GM23338 (cell line): Measurements from ENCODE around the gene TRPM2. TPM values are rescaled to one million over a fixed set of nuclear protein-coding genes. Genes with fewer than 3 reads are reported as not detected.

Experiments
- ATAC-seq: fragments of 200-7000 bp; cut with Tn5 transposase; 3 replicates; pipeline ENCODE4 v1.9.1; 2020
- DNase-seq: peaks from one replicate; pipeline ENCODE4 v3.0.0-alpha.2; 2015; ENCODE audit warnings: low spot score
- H2AFZ ChIP-seq: fragments of 200-600 bp; sonication (generic); 2 replicates; pipeline ENCODE4 v1.8.0; 2016; ENCODE audit warnings: antibody characterized with exemption, mild to moderate bottlenecking, moderate library complexity
- H3F3A ChIP-seq: fragments of 200-600 bp; sonication (generic); replicated peaks from 2 replicates; pipeline ENCODE4 v1.8.0; 2017; ENCODE audit warnings: antibody characterized with exemption, mixed run types, low read depth
- H3K27ac ChIP-seq: fragments of 200-600 bp; sonication (generic); 2 replicates; pipeline ENCODE4 v1.6.1; 2016; ENCODE audit warnings: low read depth
- H3K27me3 ChIP-seq: fragments of 200-600 bp; sonication (generic); 2 replicates; pipeline ENCODE4 v1.8.0; 2016; ENCODE audit warnings: mild to moderate bottlenecking, mixed run types, moderate library complexity; ENCODE audit not compliant: insufficient read depth
- H3K36me3 ChIP-seq: fragments of 200-600 bp; sonication (generic); 2 replicates; pipeline ENCODE4 v1.8.0; 2016; ENCODE audit warnings: mild to moderate bottlenecking; ENCODE audit not compliant: insufficient read depth
- H3K4me1 ChIP-seq: fragments of 200-600 bp; sonication (generic); 2 replicates; pipeline ENCODE4 v1.8.0; 2016; ENCODE audit warnings: mild to moderate bottlenecking, moderate library complexity; ENCODE audit not compliant: insufficient read depth
- H3K4me2 ChIP-seq: fragments of 200-600 bp; sonication (generic); 2 replicates; pipeline ENCODE4 v1.7.1; 2017; ENCODE audit warnings: mixed run types
- H3K4me3 ChIP-seq: fragments of 200-600 bp; sonication (generic); 2 replicates; pipeline ENCODE4 v1.6.1; 2016; ENCODE audit warnings: mixed run types
- H3K79me2 ChIP-seq: fragments of 200-600 bp; sonication (generic); replicated peaks from 2 replicates; pipeline ENCODE4 v1.8.0; 2017; ENCODE audit warnings: mild to moderate bottlenecking; ENCODE audit not compliant: insufficient read depth
- H3K9me2 ChIP-seq: fragments of 200-600 bp; sonication (generic); 2 replicates; pipeline ENCODE4 v1.8.0; 2017; ENCODE audit not compliant: insufficient read depth
- H4K20me1 ChIP-seq: fragments of 200-600 bp; sonication (generic); replicated peaks from 2 replicates; pipeline ENCODE4 v1.8.0; 2017; ENCODE audit warnings: mild to moderate bottlenecking; ENCODE audit not compliant: insufficient read depth
- H3K27ac Mint-ChIP-seq: 2 replicates; pipeline ENCODE4 v1.8.0; 2020; ENCODE audit warnings: inconsistent platforms, mild to moderate bottlenecking, moderate library complexity, mixed read lengths
- H3K27me3 Mint-ChIP-seq: 3 replicates; pipeline ENCODE4 v1.8.0; 2022; ENCODE audit warnings: low read depth, mild to moderate bottlenecking, moderate library complexity, mixed read lengths, inconsistent platforms; ENCODE audit not compliant: insufficient read depth, poor library complexity
- H3K36me3 Mint-ChIP-seq: 3 replicates; pipeline ENCODE4 v1.8.0; 2021; ENCODE audit warnings: low read depth, mild to moderate bottlenecking, inconsistent platforms, moderate library complexity, mixed read lengths
- H3K4me1 Mint-ChIP-seq: 3 replicates; pipeline ENCODE4 v1.8.0; 2020; ENCODE audit warnings: mild to moderate bottlenecking, inconsistent platforms, mixed read lengths
- H3K4me3 Mint-ChIP-seq: 3 replicates; pipeline ENCODE4 v1.8.0; 2021; ENCODE audit warnings: moderate library complexity, mild to moderate bottlenecking, inconsistent platforms, mixed read lengths
- H3K9me3 Mint-ChIP-seq: 3 replicates; pipeline ENCODE4 v1.8.0; 2020; ENCODE audit warnings: moderate library complexity, mild to moderate bottlenecking, inconsistent platforms, mixed read lengths
- CREB1 ChIP-seq: fragments of 250-450 bp; sonication (Bioruptor Pico); IDR thresholded peaks from 2 replicates; pipeline ENCODE4 v1.5.0; 2020; ENCODE audit warnings: low read depth, mild to moderate bottlenecking, moderate library complexity
- EZH2 ChIP-seq: fragments of 200-600 bp; sonication (generic); IDR thresholded peaks from one replicate; pipeline ENCODE4 v1.8.0; 2017; ENCODE audit warnings: antibody characterized with exemption, mild to moderate bottlenecking, low read depth; ENCODE audit not compliant: unreplicated experiment
- EZH2phosphoT487 ChIP-seq: fragments of 200-600 bp; sonication (generic); IDR thresholded peaks from one replicate; pipeline ENCODE4 v1.8.1; 2018; ENCODE audit warnings: antibody characterized with exemption; ENCODE audit not compliant: unreplicated experiment
- JUNB ChIP-seq: IDR thresholded peaks from one replicate; pipeline ENCODE4 v1.6.1; 2016; ENCODE audit warnings: antibody characterized with exemption; ENCODE audit not compliant: unreplicated experiment
- NANOG ChIP-seq: IDR thresholded peaks from 2 replicates; pipeline ENCODE4 v1.6.1; 2016; ENCODE audit warnings: antibody characterized with exemption, borderline replicate concordance
- POLR2AphosphoS5 ChIP-seq: IDR thresholded peaks from 2 replicates; pipeline ENCODE4 v1.6.1; 2016; ENCODE audit warnings: antibody characterized with exemption, low read depth
- REST ChIP-seq: IDR thresholded peaks from one replicate; pipeline ENCODE4 v1.6.1; 2018; ENCODE audit warnings: antibody characterized with exemption; ENCODE audit not compliant: unreplicated experiment
- ZNF331 ChIP-seq: fragments of 250-450 bp; sonication (Bioruptor Pico); IDR thresholded peaks from 2 replicates; pipeline ENCODE4 v1.5.0; 2020; ENCODE audit warnings: low read depth, mild to moderate bottlenecking, moderate library complexity
- polyA plus RNA-seq: library from polyadenylated mRNA; unstranded; fragments of >200 nt; fragmentation: Nextera tagmentation; extraction: Ambion mirVana; gene quantifications from 2 replicates; pipeline ENCODE4 v1.2.1, GENCODE V29; 2016
- total RNA-seq: library from RNA; depleted of rRNA; stranded (reverse); fragments of >200 nt; shearing (Covaris generic); gene quantifications from 2 replicates; pipeline ENCODE4 v1.2.3, GENCODE V29; 2014
- TF ChIP-seq, protein P1 (sequence below): fragments of 250-450 bp; sonication (Bioruptor Pico); IDR thresholded peaks from 2 replicates; pipeline ENCODE4 v1.5.0; 2020; ENCODE audit warnings: mild to moderate bottlenecking, moderate library complexity

Gene TRPM2
- total and polyA plus RNA-seq, 2 experiments from 2014 or later: 0.53 to 0.83 TPM

DNA sequence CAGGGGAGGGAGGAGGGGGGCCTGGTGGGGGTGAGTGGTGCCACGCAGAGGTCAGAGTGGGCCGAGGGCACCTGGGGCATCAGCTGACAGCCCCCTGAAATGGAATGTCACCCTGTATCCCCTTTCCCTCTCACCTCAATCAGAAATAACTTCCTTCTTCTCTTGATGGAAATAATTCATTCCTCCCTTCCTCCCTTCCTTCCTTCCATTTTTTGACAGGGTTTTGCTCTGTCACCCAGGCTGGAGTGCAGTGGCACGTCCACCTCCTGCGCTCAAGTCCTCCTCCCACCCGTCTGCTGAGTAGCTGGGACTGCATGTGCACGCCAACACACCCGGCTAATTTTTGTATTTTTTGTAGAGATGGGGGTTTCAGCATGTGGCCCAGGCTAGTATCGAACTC lies 53.5 kb downstream of the TRPM2 start (continued):
- TF ChIP-seq, protein P1, sequence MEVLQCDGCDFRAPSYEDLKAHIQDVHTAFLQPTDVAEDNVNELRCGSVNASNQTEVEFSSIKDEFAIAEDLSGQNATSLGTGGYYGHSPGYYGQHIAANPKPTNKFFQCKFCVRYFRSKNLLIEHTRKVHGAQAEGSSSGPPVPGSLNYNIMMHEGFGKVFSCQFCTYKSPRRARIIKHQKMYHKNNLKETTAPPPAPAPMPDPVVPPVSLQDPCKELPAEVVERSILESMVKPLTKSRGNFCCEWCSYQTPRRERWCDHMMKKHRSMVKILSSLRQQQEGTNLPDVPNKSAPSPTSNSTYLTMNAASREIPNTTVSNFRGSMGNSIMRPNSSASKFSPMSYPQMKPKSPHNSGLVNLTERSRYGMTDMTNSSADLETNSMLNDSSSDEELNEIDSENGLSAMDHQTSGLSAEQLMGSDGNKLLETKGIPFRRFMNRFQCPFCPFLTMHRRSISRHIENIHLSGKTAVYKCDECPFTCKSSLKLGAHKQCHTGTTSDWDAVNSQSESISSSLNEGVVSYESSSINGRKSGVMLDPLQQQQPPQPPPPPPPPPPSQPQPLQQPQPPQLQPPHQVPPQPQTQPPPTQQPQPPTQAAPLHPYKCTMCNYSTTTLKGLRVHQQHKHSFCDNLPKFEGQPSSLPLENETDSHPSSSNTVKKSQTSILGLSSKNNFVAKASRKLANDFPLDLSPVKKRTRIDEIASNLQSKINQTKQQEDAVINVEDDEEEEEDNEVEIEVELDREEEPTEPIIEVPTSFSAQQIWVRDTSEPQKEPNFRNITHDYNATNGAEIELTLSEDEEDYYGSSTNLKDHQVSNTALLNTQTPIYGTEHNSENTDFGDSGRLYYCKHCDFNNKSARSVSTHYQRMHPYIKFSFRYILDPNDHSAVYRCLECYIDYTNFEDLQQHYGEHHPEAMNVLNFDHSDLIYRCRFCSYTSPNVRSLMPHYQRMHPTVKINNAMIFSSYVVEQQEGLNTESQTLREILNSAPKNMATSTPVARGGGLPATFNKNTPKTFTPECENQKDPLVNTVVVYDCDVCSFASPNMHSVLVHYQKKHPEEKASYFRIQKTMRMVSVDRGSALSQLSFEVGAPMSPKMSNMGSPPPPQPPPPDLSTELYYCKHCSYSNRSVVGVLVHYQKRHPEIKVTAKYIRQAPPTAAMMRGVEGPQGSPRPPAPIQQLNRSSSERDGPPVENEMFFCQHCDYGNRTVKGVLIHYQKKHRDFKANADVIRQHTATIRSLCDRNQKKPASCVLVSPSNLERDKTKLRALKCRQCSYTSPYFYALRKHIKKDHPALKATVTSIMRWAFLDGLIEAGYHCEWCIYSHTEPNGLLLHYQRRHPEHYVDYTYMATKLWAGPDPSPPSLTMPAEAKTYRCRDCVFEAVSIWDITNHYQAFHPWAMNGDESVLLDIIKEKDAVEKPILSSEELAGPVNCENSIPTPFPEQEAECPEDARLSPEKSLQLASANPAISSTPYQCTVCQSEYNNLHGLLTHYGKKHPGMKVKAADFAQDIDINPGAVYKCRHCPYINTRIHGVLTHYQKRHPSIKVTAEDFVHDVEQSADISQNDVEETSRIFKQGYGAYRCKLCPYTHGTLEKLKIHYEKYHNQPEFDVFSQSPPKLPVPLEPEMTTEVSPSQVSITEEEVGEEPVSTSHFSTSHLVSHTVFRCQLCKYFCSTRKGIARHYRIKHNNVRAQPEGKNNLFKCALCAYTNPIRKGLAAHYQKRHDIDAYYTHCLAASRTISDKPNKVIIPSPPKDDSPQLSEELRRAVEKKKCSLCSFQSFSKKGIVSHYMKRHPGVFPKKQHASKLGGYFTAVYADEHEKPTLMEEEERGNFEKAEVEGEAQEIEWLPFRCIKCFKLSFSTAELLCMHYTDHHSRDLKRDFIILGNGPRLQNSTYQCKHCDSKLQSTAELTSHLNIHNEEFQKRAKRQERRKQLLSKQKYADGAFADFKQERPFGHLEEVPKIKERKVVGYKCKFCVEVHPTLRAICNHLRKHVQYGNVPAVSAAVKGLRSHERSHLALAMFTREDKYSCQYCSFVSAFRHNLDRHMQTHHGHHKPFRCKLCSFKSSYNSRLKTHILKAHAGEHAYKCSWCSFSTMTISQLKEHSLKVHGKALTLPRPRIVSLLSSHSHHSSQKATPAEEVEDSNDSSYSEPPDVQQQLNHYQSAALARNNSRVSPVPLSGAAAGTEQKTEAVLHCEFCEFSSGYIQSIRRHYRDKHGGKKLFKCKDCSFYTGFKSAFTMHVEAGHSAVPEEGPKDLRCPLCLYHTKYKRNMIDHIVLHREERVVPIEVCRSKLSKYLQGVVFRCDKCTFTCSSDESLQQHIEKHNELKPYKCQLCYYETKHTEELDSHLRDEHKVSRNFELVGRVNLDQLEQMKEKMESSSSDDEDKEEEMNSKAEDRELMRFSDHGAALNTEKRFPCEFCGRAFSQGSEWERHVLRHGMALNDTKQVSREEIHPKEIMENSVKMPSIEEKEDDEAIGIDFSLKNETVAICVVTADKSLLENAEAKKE (CRISPR knock-in tag): no peak
- TF ChIP-seq NANOG: no peak

DNA sequence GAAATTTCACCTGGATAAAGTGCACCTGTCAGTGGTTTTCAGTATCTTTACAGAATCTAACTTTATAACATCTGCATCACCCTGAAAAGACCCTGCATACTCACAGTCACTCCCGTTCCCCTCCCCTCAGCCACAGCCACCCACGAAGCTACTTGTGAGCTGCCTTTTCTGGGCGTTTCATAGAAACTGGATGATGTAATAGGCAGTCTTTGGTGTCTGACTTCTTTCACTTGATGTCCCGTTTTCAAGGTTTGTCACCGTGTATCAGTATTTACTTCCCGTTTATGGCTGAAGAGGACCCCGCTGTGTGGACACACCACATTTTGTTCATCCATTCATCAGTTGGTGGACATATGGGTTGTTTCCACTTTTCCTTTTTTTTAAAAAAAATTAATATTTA lies 54.1 kb downstream of the TRPM2 start:
- H2AFZ ChIP-seq: no peak overlapping the region
- H3K4me1 ChIP-seq: no peaks in the 10 kb centered on the region
- H3K27ac ChIP-seq: no peak overlapping the region
- Mint-ChIP-seq H3K27ac (no peak overlapping the region), H3K36me3 (peaks cover 22% of the 10 kb centered on the region; the same call in 2 of the 3 replicates), H3K4me3 (no peak overlapping the region), H3K27me3 (peaks cover 5% of the 10 kb centered on the region), H3K4me1 (no peaks in the 10 kb centered on the region), H3K9me3 (peaks cover 34% of the 10 kb centered on the region)
- peaks cover 6% of the 10 kb centered on the region; the same call in 1 of the 2 replicates for H3K9me2 ChIP-seq
- H3K4me2 ChIP-seq: no peak overlapping the region
- TF ChIP-seq ZNF331 (CRISPR knock-in tag): no peak
- no peak for TF ChIP-seq EZH2phosphoT487
- TF ChIP-seq POLR2AphosphoS5: no peak
- no peak for TF ChIP-seq EZH2
- TF ChIP-seq REST: no peak
- no peak for TF ChIP-seq CREB1 (CRISPR knock-in tag)
- TF ChIP-seq JUNB: no peak
- no peak for TF ChIP-seq NANOG
- DNase-seq (no peak), ATAC-seq (no peak)
- peaks cover 12% of the 10 kb centered on the region for H3F3A ChIP-seq
- H3K36me3 ChIP-seq: no peaks in the 10 kb centered on the region
- no peaks in the 10 kb centered on the region for H4K20me1 ChIP-seq
- no peak overlapping the region for H3K4me3 ChIP-seq
- no peaks in the 10 kb centered on the region for H3K79me2 ChIP-seq
- H3K27me3 ChIP-seq: no peaks in the 10 kb centered on the region
